Muscle layer of colon (tissue), 2 donors: ENCODE results near the gene MRAS.

Source experiments
- H3K27ac ChIP-seq: one replicate; pipeline ENCODE4 v1.7.0; 2013; ENCODE audit warnings: low read depth, mild to moderate bottlenecking, low read length, moderate library complexity
- H3K27me3 ChIP-seq, 2 donors: one replicate each; pipeline ENCODE4 v1.7.0; 2013; ENCODE audit warnings: low read length in 2 of 2, mild to moderate bottlenecking in 2 of 2; ENCODE audit not compliant: insufficient read depth in 2 of 2, control insufficient read depth in 1 of 2
- H3K36me3 ChIP-seq: one replicate; pipeline ENCODE4 v1.7.0; 2013; ENCODE audit warnings: mild to moderate bottlenecking, low read length; ENCODE audit not compliant: insufficient read depth
- H3K4me1 ChIP-seq: one replicate; pipeline ENCODE4 v1.7.0; 2013; ENCODE audit warnings: mild to moderate bottlenecking, low read length; ENCODE audit not compliant: insufficient read depth
- H3K4me3 ChIP-seq, 2 donors: one replicate each; pipeline ENCODE4 v1.7.0; 2013; ENCODE audit warnings: low read length in 2 of 2, low read depth in 1 of 2, mild to moderate bottlenecking in 1 of 2, moderate library complexity in 1 of 2
- H3K9ac ChIP-seq: one replicate; pipeline ENCODE4 v1.7.0; 2013; ENCODE audit warnings: low read length
- H3K9me3 ChIP-seq: one replicate; pipeline ENCODE4 v1.7.0; 2013; ENCODE audit warnings: mild to moderate bottlenecking, low read length
- donor health status: abdominal sarcoma.
- donor health status: Adenocarcinoma of cecum.

Gene MRAS

DNA sequence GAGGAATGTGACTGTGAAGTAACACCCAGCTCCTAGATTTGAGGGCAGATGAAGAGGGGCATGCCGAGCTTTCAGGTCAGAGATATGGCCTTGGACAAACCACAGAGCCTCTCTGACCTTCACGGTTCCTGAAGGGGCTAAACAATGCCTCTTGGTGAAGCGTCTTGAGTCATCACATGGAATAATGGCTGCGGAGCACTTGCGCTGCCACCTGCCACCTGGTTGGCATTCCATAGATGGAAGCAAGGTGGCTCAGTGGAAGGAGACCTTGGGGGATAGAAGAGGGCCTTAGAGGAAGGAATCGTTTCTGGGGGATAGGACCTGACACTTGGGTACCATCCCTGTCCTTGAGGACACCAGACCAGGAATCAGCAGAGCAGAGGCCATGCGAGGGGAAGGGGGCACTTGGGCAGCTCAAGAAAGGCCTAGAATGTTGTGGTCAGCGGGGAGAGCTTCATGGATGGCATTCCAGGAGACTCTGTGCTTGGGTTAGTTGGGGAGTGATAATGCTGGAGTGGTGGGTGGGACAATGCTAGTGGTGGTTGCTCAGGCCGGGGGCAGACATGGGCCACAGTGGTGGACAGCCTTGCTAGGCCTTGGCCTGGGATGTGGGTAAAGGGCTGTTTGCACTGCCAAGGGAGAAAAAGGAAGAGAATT, 12.6 kb downstream of the MRAS start:
- H3K36me3 ChIP-seq, result no peaks in the 10 kb centered on the region
- no peak overlapping the region for H3K4me3 ChIP-seq
- H3K27me3 ChIP-seq, result no peaks in the 10 kb centered on the region
- H3K27ac ChIP-seq, result no peak overlapping the region
- H3K9me3 ChIP-seq, result no peaks in the 10 kb centered on the region
- no peak overlapping the region for H3K9ac ChIP-seq
- H3K4me1 ChIP-seq, result peaks cover 24% of the 10 kb centered on the region

DNA sequence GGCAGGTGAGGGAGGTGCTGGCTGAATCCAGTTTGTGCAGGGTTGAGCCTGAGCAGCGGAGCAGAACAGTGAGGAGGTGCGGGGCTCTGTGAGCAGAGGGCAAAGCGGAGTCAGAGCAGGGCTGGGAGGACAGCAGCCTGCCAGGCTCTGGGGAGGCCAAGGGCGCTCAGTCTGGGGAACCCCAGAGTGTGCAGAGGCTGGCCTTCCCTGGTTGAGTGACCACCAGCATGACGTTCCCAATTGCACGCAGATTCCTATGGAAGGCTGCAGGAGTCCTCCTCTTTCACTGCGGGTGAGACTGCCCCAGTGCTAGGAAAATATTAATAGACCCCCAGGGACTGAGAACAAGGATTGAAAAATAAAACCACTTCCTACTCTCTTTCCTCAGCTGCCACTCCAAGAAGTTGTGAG, 13.2 kb downstream of the MRAS start:
- Histone ChIP-seq H3K27ac (no peak overlapping the region), H3K4me1 (peaks cover 30% of the 10 kb centered on the region), H3K9ac (no peak overlapping the region), H3K27me3 (no peaks in the 10 kb centered on the region), H3K9me3 (no peaks in the 10 kb centered on the region), H3K36me3 (no peaks in the 10 kb centered on the region), H3K4me3 (no peak overlapping the region)

GRCh38 chr3:138362538-138362937, 14.2 kb downstream of the MRAS start:
- Histone ChIP-seq H3K9me3 (no peaks in the 10 kb centered on the region), H3K4me1 (peaks cover 33% of the 10 kb centered on the region), H3K36me3 (no peaks in the 10 kb centered on the region), H3K4me3 (no peak overlapping the region), H3K27me3 (no peaks in the 10 kb centered on the region), H3K27ac (no peak overlapping the region), H3K9ac (no peak overlapping the region)

DNA sequence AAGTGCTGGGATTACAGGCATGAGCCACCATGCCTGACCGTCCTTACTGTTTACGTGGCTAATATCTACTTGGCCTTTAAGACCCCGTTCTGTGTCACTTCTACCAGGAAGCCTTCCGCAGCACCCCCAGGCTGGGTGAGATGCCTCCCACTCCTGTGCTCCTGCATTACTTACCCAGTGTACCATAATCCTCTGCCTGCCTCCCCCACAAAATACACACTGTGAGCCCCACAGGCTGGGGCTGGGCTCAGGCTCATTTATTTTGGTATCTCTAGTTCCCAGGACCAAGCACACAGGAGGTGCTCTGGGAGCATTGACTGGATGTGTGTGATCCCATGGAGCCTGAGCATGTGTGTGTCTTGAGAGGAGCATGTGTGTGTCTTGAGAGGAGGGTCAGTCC, 14.9 kb downstream of the MRAS start:
- H3K27ac ChIP-seq, result no peak overlapping the region
- no peaks in the 10 kb centered on the region for H3K9me3 ChIP-seq

DNA sequence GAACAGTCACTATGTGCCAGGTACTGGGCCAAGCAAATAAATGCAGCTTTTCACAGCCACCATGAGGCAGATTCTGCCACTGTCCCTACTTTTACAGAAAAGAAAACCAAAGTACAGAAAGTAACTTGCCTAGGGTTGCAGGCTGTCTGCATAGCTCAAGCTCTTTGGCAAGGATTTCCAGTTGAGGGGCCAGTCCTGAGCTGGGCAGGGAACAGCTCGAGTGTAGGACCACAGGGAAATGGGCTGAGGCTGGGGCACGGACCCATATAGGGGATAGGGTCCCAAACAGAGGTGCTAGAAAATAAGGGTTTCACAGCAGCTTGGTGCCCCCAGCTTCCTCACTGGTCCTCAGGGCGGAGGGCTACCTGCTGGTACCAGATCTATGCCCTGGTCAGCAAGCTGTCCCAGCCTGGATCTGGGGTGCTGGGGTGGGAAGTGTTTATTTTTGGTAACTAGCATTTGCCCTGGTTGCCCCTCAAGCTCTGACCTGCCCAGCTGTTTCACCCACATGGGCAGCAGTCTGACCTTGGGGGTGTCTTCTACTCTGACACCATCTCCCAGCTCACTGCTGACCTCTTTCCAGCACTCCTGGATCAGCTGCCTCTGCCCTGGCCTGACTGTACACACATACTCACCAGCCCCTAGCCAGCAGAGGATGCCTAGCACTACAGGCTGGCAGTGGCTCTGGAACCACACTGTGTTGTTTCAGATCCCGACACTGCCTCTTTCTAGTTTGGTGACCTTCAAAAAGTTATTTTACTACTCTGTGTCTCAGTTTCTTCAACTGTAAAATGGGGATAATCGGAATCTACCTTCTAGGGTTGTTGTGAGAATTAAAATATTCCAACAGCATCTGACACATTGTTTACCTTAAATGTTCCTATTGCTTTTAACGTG, 16.2 kb downstream of the MRAS start:
- no peaks in the 10 kb centered on the region for H3K9me3 ChIP-seq
- peaks cover 19% of the 10 kb centered on the region for H3K4me1 ChIP-seq
- H3K36me3 ChIP-seq, result no peaks in the 10 kb centered on the region
- no peak overlapping the region for H3K27ac ChIP-seq
- H3K9ac ChIP-seq, result no peak overlapping the region
- H3K4me3 ChIP-seq, result no peak overlapping the region
- H3K27me3 ChIP-seq, result no peaks in the 10 kb centered on the region

More for the DNA sequence above, 14.9 kb downstream of the MRAS start:
- no peak overlapping the region for H3K4me3 ChIP-seq
- no peaks in the 10 kb centered on the region for H3K36me3 ChIP-seq
- H3K4me1 ChIP-seq, result peaks cover 31% of the 10 kb centered on the region
- H3K27me3 ChIP-seq, result no peaks in the 10 kb centered on the region
- H3K9ac ChIP-seq, result no peak overlapping the region

DNA sequence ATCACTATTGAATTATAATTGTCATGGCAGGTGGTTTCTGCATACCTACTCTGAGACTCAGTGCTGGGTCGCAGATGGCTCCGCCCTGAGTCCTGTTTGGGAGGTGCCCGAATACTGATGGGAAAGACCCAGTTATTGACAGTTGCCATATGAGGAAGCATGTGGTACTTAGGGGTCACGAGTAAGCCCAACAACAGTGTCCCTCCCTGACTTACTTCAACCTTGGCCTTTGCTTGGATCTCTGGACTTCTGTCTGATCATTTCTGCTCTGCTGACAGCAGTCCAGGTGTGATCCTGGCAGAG, 16.8 kb downstream of the MRAS start:
- no peak overlapping the region for H3K4me3 ChIP-seq
- H3K9ac ChIP-seq, result no peak overlapping the region
- no peak overlapping the region for H3K27ac ChIP-seq
- H3K4me1 ChIP-seq, result peaks cover 18% of the 10 kb centered on the region
- H3K9me3 ChIP-seq, result no peaks in the 10 kb centered on the region
- H3K36me3 ChIP-seq, result no peaks in the 10 kb centered on the region
- no peaks in the 10 kb centered on the region for H3K27me3 ChIP-seq

DNA sequence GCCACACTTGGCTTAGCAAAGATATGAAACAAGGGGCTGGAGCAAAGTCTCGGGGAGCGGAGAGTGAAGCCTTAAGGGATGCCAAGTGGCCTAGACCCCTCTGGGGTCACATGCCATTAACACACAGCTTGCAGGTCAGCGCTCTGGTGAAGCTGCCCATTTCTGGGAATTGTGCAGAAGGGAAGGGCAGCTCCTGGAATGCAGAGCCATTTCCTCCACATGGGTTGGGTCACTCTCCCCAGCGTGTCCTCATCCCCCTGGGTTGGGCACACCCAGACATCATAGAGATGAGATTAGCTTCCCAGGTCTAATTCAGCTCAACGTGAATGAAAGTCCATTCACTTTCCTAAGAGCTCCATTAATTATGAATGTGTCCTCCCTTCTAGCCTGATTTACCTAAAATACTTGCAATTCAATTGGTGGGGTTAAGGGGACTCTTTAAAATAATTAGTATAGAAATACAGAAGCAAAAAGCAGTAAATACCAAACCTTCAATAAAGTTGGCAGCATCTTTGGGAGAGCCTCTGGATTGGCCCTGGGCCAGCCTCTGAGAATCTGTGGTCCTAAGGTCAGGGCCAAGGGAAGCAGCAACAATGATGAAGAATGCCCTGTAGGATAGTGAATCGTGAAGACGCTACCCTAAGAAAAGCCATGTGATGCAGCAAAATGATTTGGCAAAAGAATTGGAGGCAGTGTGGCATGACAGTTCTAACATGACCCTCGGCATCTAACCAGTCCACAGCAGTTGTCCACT, 17.8 kb downstream of the MRAS start:
- Histone ChIP-seq H3K4me3 (no peak overlapping the region), H3K9ac (no peak overlapping the region), H3K4me1 (peaks cover 18% of the 10 kb centered on the region), H3K9me3 (no peaks in the 10 kb centered on the region), H3K36me3 (no peaks in the 10 kb centered on the region), H3K27me3 (no peaks in the 10 kb centered on the region), H3K27ac (no peak overlapping the region)

DNA sequence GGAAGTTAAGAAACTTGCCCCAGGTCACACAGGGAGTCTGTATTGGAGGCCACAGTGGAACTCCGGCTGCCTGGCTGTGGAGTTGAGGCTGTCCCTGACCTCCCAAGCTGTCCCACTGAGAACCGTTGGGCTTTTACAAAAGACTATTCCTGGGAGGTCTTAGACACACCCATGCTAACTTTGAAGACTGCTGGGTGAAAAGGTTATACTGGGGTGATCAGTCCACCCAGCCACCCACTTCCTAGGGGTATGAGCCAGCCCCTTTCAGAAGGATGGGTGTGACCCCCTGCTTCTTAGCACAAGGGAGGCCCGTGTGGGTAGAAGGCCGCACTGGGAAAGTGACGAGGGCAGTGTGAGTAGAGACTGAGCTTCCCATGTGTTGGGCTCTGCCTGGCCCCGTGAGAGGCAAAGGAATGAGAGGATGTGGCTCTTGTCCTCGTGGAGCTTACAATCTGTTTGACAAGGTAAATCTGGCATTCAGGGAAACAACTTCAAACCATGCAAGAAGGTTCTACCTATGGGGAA, 19.0 kb downstream of the MRAS start:
- Histone ChIP-seq H3K4me1 (peaks cover 18% of the 10 kb centered on the region), H3K27ac (no peak overlapping the region), H3K27me3 (no peaks in the 10 kb centered on the region), H3K36me3 (no peaks in the 10 kb centered on the region), H3K9me3 (no peaks in the 10 kb centered on the region), H3K4me3 (no peak overlapping the region), H3K9ac (no peak overlapping the region)

- Histone ChIP-seq H3K36me3 (no peaks in the 10 kb centered on the region), H3K9me3 (no peaks in the 10 kb centered on the region), H3K27me3 (no peaks in the 10 kb centered on the region), H3K27ac (no peak overlapping the region), H3K4me3 (no peak overlapping the region), H3K9ac (no peak overlapping the region), H3K4me1 (peaks cover 18% of the 10 kb centered on the region)
Measured at GRCh38 chr3:138367911-138368310, 19.5 kb downstream of the MRAS start.

DNA sequence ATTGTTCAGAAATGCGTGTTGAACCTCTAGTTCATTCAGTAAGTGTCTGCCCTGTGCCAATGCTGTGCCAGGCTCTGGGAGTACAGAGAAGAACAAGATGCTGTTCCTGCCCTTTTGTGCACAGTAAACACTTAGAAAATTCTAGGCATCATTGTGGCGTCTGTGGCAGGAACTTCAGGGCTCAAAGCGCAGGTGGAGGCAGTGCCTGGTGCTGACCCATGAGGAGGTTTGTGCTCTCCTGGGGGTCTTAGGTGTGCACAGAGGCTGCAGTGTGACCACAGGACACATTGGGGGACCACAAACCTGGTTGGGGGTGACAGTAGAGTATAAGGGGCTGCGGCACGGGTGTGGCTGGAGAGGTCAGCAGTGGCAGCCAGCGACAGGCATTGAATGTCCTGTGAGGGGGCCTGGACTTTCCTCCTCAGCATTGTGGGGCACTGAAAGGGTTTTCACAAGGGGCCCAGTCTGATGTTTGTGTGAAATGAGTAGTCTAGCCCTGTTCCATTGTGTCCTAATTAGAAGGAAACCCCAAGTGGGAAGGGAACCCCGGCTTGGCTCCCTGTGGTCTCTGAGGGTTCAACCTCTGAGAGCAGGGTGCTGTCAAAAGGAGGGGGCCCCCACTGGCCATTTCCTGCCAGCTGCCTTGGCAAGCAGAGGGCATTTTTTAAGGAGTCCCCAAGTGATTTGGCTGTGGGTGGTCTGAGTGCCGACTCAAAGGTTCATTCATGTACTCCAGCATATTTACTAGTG, 20.9 kb downstream of the MRAS start:
- Histone ChIP-seq H3K27ac (no peak overlapping the region), H3K4me3 (no peak overlapping the region), H3K27me3 (no peaks in the 10 kb centered on the region), H3K9me3 (no peaks in the 10 kb centered on the region), H3K36me3 (no peaks in the 10 kb centered on the region), H3K9ac (no peak overlapping the region), H3K4me1 (peaks cover 18% of the 10 kb centered on the region)

DNA sequence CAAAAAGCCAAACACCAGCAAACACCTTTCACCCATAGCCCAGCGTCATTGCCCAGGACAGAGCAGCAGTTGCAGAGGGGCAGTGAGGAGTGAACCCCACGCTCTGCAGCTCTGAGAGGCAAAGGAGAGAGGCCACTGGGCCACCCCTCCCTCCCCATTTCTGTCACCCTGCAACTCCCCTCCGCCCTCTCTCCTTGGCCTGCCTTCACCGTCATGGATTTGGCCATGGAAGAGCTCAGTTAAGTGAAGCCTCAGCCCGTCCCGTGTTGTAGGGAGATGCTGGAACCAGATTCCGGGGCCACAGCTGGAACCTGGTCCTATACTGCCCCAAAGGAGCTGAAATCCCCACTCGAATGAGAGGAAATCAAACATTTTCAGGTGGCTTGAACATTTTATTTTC, 21.9 kb downstream of the MRAS start:
- no peak overlapping the region for H3K4me3 ChIP-seq
- no peaks in the 10 kb centered on the region for H3K9me3 ChIP-seq
- no peak overlapping the region for H3K27ac ChIP-seq
- H3K27me3 ChIP-seq, result no peaks in the 10 kb centered on the region
- peaks cover 16% of the 10 kb centered on the region for H3K4me1 ChIP-seq
- no peaks in the 10 kb centered on the region for H3K36me3 ChIP-seq
- H3K9ac ChIP-seq, result no peak overlapping the region
